Measurements from ENCODE around the gene WIF1. TPM values are rescaled to one million over a fixed set of nuclear protein-coding genes. Genes with fewer than 3 reads are reported as not detected.

WIF1 gene
- under 1 TPM in 5 of 8 experiments, not detected in 3; 0.19 to 0.50 (median 0.36) TPM for total RNA-seq

- 0 to 2% (median 1%) methylated on average over 1 to 9 of the region's 73 CpGs; no CpG with 5 or more reads in 6 of the 10 experiments for WGBS, 10 experiments
- Histone ChIP-seq H3K27ac (no peak within 1 kb of the TSS), H3K4me3 (peak within 1 kb of the TSS; percentile 33 to 43 (median 36)), H3K4me1 (replicated peaks in 1 of 2) (no peaks in the 10 kb centered on the region)
- peak; percentile 45 to 91 (median 84) for ATAC-seq (replicated peaks in 6 of 8)
- in situ Hi-C loops (cut with MboI; ENCODE audit: low pct_unique_long_range_greater_than_20kb in 2 of 9, low sequenced_read_pairs in 9 of 9, unreplicated experiment in 9 of 9): loop anchor here in 5 of 9 experiments (25.0 kb wide), 3 partner anchors 209 to 334 kb away; no protein-coding TSS in a partner anchor
Measured at GRCh38 chr12:65121049-65121955, at the start of gene WIF1. WIF1 (minus strand) TSS chr12:65121305; CDS start chr12:65121191, 114 bp downstream.

- in situ Hi-C loops (cut with MboI; ENCODE audit: low pct_unique_long_range_greater_than_20kb in 2 of 9, low sequenced_read_pairs in 9 of 9, unreplicated experiment in 9 of 9): no loop called here
- peak; percentile 54 to 75 (median 64) for ATAC-seq (replicated peaks in 6 of 8)
- Histone ChIP-seq H3K27ac (peak overlapping the region; percentile 90 to 91), H3K4me1 (replicated peaks in 1 of 2) (peaks cover 23 to 38% of the 10 kb centered on the region in 2 donors), H3K4me3 (peak overlapping the region; percentile 71 to 98 (median 82))
- WGBS, 10 experiments: 0 to 10% (median 2%) methylated on average over 2 to 13 of the region's 47 CpGs; no CpG with 5 or more reads in 4 of the 10 experiments
Measured at GRCh38 chr12:65170209-65170881, 49.2 kb upstream of the WIF1 start.

- ATAC-seq (replicated peaks in 6 of 8): peak; percentile 76 to 97 (median 92)
- 0 to 4% (median 0%) methylated on average over 1 to 23 of the region's 91 CpGs; no CpG with 5 or more reads in 3 of the 10 experiments for WGBS, 10 experiments
- Histone ChIP-seq H3K4me3 (peak within 1 kb of the TSS; percentile 71 to 98 (median 82)), H3K27ac (peak within 1 kb of the TSS; percentile 90 to 91), H3K4me1 (replicated peaks in 1 of 2) (peaks cover 23 to 30% of the 10 kb centered on the region in 2 donors)
- in situ Hi-C loops (cut with MboI; ENCODE audit: low pct_unique_long_range_greater_than_20kb in 2 of 9, low sequenced_read_pairs in 9 of 9, unreplicated experiment in 9 of 9): no loop called here
Measured at GRCh38 chr12:65169320-65170208, 48.5 kb upstream of the WIF1 start, which contains the start of gene LEMD3. LEMD3 (plus strand) TSS chr12:65169583; CDS start chr12:65169597, 14 bp downstream.

- Histone ChIP-seq H3K27ac (peak overlapping the region; percentile 90 to 91), H3K4me1 (replicated peaks in 1 of 2) (peaks cover 17 to 23% of the 10 kb centered on the region in 2 donors), H3K4me3 (peak overlapping the region; percentile 71 to 98 (median 82))
- ATAC-seq (replicated peaks in 6 of 8): no peak
- WGBS, 10 experiments: 2 to 72% (median 28%) methylated on average over 3 to 9 of the region's 11 CpGs
- in situ Hi-C loops (cut with MboI; ENCODE audit: low pct_unique_long_range_greater_than_20kb in 2 of 9, low sequenced_read_pairs in 9 of 9, unreplicated experiment in 9 of 9): no loop called here
Measured at GRCh38 chr12:65168681-65169319, 47.7 kb upstream of the WIF1 start.

- no peak for ATAC-seq (replicated peaks in 6 of 8)
- Histone ChIP-seq H3K27ac (no peak overlapping the region), H3K4me3 (no peak overlapping the region), H3K4me1 (replicated peaks in 1 of 2) (no peaks in the 10 kb centered on the region)
- in situ Hi-C loops (cut with MboI; ENCODE audit: low pct_unique_long_range_greater_than_20kb in 2 of 9, low sequenced_read_pairs in 9 of 9, unreplicated experiment in 9 of 9): no loop called here
Measured at GRCh38 chr12:65164774-65165173, 43.7 kb upstream of the WIF1 start.

GRCh38 chr12:65164244-65164643 is 43.1 kb upstream of the WIF1 start:
- in situ Hi-C loops (cut with MboI; ENCODE audit: low pct_unique_long_range_greater_than_20kb in 2 of 9, low sequenced_read_pairs in 9 of 9, unreplicated experiment in 9 of 9): no loop called here
- ATAC-seq (replicated peaks in 6 of 8): no peak
- Histone ChIP-seq H3K27ac (no peak overlapping the region), H3K4me1 (replicated peaks in 1 of 2) (no peaks in the 10 kb centered on the region), H3K4me3 (no peak overlapping the region)
- WGBS, 10 experiments: 65 to 100% (median 86%) methylated on average over 1 to 2 of the region's 2 CpGs; no CpG with 5 or more reads in 1 of the 10 experiments

GRCh38 chr12:65162609-65163008 is 41.5 kb upstream of the WIF1 start:
- in situ Hi-C loops (cut with MboI; ENCODE audit: low pct_unique_long_range_greater_than_20kb in 2 of 9, low sequenced_read_pairs in 9 of 9, unreplicated experiment in 9 of 9): no loop called here
- H3K4me3 ChIP-seq: no peak overlapping the region
- 50 to 100% (median 87%) methylated on average over 1 of the region's 1 CpG; no CpG with 5 or more reads in 3 of the 10 experiments for WGBS, 10 experiments
- no peak for ATAC-seq (replicated peaks in 6 of 8)
- H3K4me1 ChIP-seq (replicated peaks in 1 of 2): no peaks in the 10 kb centered on the region
- no peak overlapping the region for H3K27ac ChIP-seq

GRCh38 chr12:65157091-65157490 is 36.0 kb upstream of the WIF1 start:
- ATAC-seq (replicated peaks in 6 of 8): no peak
- WGBS, 10 experiments: 60 to 100% (median 89%) methylated on average over 1 to 4 of the region's 4 CpGs; no CpG with 5 or more reads in 2 of the 10 experiments
- Histone ChIP-seq H3K4me1 (replicated peaks in 1 of 2) (no peaks in the 10 kb centered on the region), H3K4me3 (no peak overlapping the region), H3K27ac (no peak overlapping the region)
- in situ Hi-C loops (cut with MboI; ENCODE audit: low pct_unique_long_range_greater_than_20kb in 2 of 9, low sequenced_read_pairs in 9 of 9, unreplicated experiment in 9 of 9): no loop called here

GRCh38 chr12:65156366-65156841 is 35.3 kb upstream of the WIF1 start:
- no peak overlapping the region for H3K27ac ChIP-seq
- in situ Hi-C loops (cut with MboI; ENCODE audit: low pct_unique_long_range_greater_than_20kb in 2 of 9, low sequenced_read_pairs in 9 of 9, unreplicated experiment in 9 of 9): no loop called here
- H3K4me3 ChIP-seq: no peak overlapping the region
- 52 to 100% (median 88%) methylated on average over 1 to 2 of the region's 2 CpGs; no CpG with 5 or more reads in 2 of the 10 experiments for WGBS, 10 experiments
- H3K4me1 ChIP-seq (replicated peaks in 1 of 2): no peaks in the 10 kb centered on the region
- peak in 1 of 8 experiments; percentile 17 for ATAC-seq (replicated peaks in 6 of 8)

GRCh38 chr12:65155784-65156183 is 34.7 kb upstream of the WIF1 start:
- in situ Hi-C loops (cut with MboI; ENCODE audit: low pct_unique_long_range_greater_than_20kb in 2 of 9, low sequenced_read_pairs in 9 of 9, unreplicated experiment in 9 of 9): no loop called here
- no peaks in the 10 kb centered on the region for H3K4me1 ChIP-seq (replicated peaks in 1 of 2)
- no peak for ATAC-seq (replicated peaks in 6 of 8)

GRCh38 chr12:65152596-65152995 is 31.5 kb upstream of the WIF1 start:
- peak in 2 of 8 experiments; percentile 74 to 80 for ATAC-seq (replicated peaks in 6 of 8)
- WGBS, 10 experiments: 0 to 100% (median 81%) methylated on average over 1 of the region's 1 CpG; no CpG with 5 or more reads in 2 of the 10 experiments

More at GRCh38 chr12:65155784-65156183, 34.7 kb upstream of the WIF1 start:
- 27 to 83% (median 50%) methylated on average over 1 to 3 of the region's 3 CpGs; no CpG with 5 or more reads in 3 of the 10 experiments for WGBS, 10 experiments
- no peak overlapping the region for H3K27ac ChIP-seq
- H3K4me3 ChIP-seq: no peak overlapping the region

GRCh38 chr12:65152012-65152411 is 30.9 kb upstream of the WIF1 start:
- in situ Hi-C loops (cut with MboI; ENCODE audit: low pct_unique_long_range_greater_than_20kb in 2 of 9, low sequenced_read_pairs in 9 of 9, unreplicated experiment in 9 of 9): no loop called here
- ATAC-seq (replicated peaks in 6 of 8): no peak
- Histone ChIP-seq H3K4me3 (no peak overlapping the region), H3K27ac (no peak overlapping the region), H3K4me1 (replicated peaks in 1 of 2) (no peaks in the 10 kb centered on the region)

More at GRCh38 chr12:65152596-65152995, 31.5 kb upstream of the WIF1 start:
- in situ Hi-C loops (cut with MboI; ENCODE audit: low pct_unique_long_range_greater_than_20kb in 2 of 9, low sequenced_read_pairs in 9 of 9, unreplicated experiment in 9 of 9): no loop called here
- H3K4me1 ChIP-seq (replicated peaks in 1 of 2): no peaks in the 10 kb centered on the region
- no peak overlapping the region for H3K4me3 ChIP-seq
- no peak overlapping the region for H3K27ac ChIP-seq

Data from motor neuron (in vitro differentiated cells).